ENCODE measurements around the gene F2RL3.
"Not testable (repeated sequence)": the region's sequence is repeated elsewhere in the genome, so short reads cannot be mapped to it uniquely, and the experiment has no call there.

Gene F2RL3

DNA sequence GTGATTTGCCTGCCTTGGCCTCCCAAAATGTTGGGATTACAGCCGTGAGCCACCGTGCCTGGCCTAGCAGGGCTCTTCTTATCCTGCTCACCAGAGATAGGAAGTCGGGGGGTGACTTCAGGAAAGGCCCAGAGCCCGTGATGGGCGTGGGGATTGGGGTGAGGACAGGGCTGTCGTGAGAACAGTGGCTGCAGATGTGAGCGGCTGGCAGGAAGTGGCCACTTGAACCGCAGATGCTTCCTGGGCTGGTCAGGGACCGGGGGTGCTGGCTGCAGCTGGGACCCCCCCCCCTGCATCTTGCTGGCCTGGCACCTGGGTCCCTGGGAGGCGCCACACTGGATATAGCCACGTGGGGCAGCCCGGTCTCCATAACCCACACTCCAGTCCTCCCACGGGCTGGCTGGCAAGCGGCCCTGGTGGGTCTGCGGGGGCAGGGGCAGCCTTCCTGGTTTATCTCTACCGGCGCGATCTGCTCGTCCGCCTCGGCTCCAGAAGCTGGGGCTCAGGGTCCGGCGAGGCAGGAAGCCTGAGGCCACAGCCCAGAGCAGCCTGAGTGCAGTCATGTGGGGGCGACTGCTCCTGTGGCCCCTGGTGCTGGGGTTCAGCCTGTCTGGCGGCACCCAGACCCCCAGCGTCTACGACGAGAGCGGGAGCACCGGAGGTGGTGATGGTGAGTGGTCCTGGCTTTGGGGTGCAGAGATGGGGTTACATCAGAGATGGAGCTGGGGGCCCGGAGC lies at the start of gene F2RL3:
F2RL3 (plus strand) TSS at position 371 of the 737 bp plus-strand sequence; CDS start at position 562, 191 bp downstream.
- peak; percentile 9 for DNase-seq (ENCODE audit: low read depth)

DNA sequence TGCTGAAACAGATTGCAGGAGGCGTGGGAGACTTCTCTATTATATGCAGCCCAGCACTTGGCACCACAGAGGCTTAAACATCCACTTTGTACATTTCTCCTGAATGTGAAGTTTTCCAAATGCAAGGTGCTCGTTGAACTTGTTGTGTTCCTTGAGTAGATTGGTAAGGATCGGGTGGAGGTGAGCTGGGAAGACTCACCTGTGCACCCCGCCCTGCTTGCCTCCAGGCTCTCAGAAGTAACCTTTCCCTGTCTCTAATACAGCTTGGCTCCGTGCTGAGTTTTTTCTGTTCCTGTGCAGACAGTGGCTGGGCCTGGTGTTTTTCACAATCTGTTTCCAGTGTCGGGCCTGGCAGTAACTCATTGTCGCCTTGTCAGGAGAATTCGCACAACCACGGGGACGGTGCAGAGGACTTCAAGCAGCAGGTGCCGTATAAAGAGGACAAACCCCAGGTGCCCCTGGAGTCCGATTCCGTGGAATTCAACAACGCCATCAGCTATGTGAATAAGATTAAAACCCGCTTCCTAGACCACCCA lies 47.3 kb upstream of the F2RL3 start:
- DNase-seq (ENCODE audit: low read depth): no peak

DNA sequence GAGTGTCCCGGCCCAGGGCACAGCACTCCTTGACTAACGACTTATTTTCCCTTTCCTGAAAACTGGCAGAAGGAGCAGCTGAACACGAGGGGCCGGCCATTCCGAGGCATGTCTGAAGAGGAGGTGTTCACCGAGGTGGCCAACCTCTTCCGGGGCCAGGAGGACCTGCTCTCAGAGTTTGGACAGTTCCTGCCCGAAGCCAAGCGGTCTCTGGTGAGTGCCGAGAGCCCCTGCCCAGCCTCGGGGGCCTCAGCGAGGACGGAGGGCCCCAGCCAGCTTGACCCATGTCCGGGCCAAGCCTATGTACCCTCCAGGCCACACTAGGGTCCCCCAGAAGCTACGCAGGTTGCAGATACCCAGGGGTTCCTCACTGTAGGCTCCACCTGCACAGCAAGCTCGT lies 41.9 kb upstream of the F2RL3 start:
- DNase-seq (ENCODE audit: low read depth): no peak

DNA sequence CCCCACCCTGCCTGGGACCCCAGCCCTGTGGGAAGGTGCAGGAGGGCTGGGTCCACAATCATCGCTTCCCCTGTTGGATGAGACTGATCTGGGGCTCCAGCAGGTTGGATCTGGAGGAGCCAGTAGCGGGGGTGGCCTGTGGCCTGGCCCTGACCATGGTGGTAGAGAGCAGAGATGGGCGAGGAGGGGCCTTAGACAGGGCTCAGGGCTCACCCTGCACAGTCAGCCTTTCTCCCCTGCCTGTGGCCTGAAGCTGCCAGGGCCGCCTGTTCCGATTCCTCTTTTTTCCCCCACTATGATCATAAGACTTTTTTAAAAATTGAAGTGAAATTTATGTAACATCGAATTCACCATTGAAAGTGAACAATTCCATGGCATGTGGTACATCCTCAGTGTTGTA lies 41.4 kb upstream of the F2RL3 start:
- no peak for DNase-seq (ENCODE audit: low read depth)

DNA sequence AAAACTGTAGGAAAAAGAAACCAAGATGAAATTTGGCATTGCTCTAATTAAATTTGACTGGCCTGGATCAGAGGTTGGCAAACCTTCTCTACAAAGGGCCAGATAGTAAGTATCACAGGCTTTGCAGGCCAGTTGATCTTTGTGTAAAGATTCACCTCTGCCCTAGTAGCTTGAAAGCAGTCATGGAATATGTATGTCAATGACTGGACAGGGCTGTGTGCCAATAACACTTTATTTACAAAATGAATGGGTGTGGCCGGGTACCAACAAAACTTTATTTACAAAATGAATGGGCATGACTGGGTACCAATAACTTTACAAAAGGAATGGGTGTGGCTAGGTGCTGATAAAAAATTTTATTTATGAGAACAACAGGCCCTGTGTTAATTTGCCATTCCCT lies 39.6 kb upstream of the F2RL3 start:
- DNase-seq (ENCODE audit: low read depth): no peak

DNA sequence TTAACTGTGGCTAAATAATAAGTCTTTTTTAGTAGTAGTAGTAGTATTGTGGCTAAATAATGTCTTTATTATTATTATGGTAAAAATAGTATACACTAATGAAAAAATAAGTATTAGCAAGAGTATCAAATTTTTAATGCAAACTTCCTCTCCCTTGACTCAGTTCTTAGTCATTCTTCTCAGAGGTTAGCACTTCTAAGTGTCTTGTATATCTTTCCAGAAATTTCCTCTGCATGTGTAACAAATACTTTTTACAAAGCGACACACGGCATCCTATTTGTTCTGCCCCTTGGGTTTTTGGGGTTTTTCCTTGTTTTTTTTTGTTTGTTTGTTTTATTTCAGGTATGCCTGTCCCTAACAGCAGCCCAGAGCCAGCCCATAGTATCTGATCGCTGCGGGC lies 38.7 kb upstream of the F2RL3 start:
- no peak for DNase-seq (ENCODE audit: low read depth)

DNA sequence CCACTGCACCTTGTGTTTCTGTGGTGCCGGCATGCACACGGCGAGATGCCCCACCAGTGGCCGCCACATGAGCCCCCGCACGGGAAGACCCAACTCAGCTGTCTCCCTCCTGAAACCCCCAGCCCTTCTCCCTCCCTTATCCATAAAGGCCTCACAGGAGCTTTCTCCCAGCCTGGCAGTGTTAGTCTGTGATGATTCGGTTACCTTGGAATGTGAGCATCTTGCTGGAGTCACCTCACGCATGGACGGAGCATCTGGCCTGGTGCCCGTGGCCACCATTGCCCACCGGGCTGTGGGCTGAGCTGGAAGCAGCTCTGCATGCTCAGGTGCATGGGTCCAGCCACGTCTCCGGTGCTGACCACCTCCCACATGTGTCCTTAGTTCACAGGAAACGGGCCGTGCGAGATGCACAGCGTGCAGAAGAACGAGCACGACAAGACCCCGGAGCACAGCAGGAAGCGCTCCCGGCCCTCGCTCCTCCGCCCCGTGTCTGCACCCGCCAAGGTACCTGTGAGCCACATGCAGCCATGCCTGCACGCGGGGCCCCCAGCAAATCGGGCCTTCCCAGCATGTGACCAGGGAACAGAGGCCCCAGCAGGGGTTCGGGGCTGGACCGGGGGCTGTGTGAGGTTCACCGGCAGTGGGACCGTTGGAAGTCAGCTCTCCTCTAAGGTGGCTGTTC lies 37.6 kb upstream of the F2RL3 start:
- no peak for DNase-seq (ENCODE audit: low read depth)

DNA sequence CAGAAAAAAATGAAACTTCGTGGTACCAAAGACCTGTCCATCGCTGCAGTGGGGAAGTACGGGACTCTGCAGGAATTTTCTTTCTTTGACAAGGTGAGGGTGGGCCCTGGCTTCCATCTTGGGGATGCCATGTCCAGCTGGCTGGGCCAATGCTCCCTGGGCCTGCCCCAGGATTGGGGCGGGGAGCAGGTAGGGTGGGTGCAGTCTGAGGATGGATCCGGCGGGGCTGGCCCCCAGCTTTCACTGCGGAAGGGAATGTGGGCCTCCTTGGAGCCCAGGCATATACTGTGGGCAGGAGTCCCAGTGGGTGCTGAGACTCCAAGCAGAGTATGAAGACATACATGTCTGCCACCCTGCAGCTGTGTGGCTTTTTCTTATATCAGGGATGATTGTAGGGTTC lies 35.7 kb upstream of the F2RL3 start:
- DNase-seq (ENCODE audit: low read depth): no peak

DNA sequence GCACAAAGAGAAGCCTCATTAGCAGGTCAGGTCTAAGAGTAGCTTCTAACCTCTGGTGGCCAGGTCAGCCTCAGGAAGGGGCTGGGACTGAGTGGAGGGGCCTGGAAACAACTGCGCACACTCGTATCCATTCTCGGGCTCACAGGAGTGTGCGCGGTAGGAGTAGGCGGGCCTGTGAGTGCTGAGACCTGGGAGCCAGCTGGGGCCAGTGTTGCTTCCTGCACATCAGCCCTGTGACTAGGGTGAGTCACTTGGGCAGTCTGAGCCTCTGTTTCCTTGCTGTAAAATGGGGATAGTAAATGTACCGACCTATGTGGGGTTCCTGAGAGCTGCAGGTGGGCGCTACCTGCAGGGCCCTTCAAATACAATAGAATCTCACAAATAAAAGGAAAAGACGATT lies 32.7 kb upstream of the F2RL3 start:
- DNase-seq (ENCODE audit: low read depth): no peak

DNA sequence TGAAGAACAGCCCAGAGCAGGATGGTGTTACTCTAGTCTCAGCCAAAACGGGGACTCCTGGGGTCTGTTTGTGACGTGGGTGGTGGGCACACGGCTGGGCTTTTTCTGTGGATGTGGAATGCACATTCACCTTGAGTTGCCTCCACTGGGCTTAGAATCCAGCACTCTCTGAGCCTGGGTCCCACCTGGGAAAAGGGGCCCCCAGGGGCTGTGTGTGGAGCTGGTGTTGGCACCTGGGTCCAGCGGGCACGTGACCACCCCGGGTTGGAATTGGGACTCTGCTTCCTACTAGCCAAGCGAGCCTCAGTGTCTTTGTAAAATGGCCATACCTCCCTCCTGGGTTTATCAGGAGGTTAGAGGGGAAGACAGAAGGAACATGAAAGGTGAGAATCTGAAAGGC lies 29.2 kb upstream of the F2RL3 start:
- DNase-seq (ENCODE audit: low read depth): no peak

DNA sequence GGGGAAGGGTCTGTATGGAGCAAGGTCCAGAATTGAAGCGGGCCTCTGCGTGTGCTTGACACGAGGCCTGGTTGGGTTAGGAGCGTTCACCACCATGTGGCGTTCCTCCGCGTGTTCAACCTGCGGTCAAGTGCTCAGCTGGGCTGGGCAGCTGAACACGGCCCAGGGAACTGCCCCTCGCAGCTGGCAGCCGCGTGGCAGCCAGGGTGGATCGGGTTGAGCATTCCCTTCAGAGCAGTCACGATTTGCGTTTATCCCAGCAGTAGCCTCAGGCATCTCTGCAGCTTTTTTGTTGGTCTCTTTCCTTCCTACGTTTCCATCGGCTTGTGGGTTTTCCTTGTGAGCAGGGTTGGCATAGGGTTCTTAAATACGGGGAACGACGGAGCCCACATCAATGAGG lies 28.7 kb upstream of the F2RL3 start:
- peak; percentile 30 for DNase-seq (ENCODE audit: low read depth)

DNA sequence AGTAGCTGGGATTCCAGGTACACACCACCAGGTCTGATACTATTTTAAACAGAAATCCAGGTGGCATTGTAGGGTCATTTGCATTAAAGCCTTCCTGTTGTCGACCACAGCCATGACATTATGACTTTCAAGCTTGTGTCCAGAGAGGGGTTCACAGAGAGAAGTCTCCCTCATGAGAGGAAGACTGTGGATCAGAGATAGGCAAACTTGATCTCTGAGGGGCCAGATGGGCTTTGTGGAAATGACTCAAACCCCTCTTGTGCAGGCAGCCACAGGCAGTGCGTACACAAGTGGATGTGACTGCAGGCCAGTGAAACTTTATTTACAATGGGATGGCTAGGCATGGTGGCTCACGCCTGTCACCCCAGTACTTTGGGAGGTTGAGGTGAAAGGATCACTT lies 27.8 kb upstream of the F2RL3 start:
- DNase-seq (ENCODE audit: low read depth): no peak

DNA sequence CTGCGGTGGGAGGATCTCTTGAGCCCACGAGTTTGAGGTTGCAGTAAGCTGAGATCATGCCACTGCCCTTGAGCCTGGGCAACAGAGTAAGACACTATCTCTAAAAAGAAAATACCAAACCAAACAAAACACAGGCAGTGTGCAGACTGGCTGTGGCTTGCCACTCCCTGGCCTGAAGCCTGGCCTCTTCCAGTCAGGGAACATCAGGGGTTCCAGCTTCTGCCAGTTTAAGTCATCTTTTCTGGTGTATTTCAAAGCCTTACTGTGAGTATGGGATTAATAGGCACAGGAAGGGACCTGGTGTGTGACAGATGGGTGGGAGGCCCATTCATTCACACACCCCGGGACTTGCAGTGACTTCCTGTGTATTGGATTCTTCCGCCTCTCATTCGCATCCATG lies 27.0 kb upstream of the F2RL3 start:
- no peak for DNase-seq (ENCODE audit: low read depth)

DNA sequence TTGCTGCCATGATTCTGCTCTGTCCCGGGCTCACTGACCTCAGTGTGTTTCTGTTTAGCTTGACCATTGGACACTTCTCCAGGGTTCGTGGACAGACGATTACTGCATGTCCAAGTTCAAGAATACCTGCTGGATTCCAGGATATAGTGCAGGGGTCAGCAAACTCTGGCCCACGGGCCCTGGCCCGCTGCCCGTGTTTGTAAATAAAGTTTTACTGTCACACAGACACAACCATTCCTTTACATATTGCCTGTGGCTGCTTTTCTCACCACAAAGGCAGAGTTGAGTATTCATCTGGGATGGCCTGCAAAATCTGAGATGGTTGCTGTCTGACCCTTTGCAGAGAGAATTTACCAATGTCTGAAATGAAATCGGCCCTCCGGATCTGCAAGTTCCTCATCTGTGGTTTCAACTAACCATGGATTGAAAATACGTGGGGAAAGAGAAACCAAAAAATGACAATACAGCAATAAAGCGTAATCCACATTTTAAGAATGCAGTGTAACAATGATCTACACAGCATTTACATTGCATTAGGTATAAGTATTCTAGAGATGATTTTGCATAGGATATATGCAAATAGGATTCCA lies 25.9 kb upstream of the F2RL3 start:
- DNase-seq (ENCODE audit: low read depth): no peak

DNA sequence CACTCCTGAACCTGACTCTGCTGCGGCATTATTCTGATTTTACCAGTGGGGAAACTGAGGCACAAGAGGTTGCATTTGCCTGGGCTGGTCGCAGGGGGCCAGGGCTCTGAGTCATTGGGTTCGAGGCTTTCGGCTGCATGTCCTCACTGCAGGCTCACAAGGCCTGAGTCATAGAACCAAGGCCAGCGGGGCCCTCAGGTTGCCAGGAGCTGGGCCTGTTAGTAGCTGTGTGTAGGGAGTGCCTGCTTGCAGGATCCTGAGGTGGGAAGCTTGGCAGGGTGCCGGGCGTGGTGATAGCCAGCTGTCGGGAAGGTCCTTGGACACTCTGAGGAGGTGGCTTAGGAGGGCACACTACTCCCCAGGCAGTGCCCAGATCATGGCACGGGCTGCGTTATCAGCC lies 21.6 kb upstream of the F2RL3 start:
- DNase-seq (ENCODE audit: low read depth): no peak

DNA sequence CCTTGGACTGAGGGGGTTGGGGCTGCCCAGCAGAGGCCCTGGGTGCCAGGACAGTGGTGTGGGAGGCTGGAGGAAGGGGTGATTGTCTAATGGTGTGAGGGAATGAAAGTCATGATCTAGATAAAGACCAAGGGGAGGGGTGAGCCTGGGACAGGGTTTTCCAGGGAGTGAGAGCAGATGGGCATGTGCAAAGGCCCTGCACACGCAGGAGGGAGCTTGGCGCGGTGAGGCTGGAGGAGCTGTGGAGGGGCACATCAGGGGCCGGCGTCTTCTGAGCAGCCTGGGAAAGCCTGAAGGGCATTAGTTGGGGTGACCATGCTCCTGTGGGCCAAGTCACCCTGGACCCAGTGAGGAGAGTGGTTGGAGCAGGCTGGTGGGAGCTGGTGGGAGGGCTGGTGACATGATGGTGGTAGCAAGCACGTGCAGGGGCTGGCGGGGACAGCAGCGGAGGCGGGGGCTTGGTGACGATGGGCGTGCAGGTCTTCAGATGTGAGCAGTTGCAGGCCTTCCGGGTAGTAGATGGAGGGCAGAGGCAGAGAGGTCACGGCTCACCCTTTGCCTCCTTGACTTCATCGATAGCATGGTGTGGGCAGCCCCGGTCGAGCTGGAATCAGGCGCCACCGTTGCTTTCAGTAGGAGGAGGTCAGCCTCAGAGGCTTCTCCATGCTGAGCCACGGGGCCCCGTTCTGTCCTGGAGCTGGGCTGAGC lies 20.2 kb upstream of the F2RL3 start:
- no peak for DNase-seq (ENCODE audit: low read depth)

DNA sequence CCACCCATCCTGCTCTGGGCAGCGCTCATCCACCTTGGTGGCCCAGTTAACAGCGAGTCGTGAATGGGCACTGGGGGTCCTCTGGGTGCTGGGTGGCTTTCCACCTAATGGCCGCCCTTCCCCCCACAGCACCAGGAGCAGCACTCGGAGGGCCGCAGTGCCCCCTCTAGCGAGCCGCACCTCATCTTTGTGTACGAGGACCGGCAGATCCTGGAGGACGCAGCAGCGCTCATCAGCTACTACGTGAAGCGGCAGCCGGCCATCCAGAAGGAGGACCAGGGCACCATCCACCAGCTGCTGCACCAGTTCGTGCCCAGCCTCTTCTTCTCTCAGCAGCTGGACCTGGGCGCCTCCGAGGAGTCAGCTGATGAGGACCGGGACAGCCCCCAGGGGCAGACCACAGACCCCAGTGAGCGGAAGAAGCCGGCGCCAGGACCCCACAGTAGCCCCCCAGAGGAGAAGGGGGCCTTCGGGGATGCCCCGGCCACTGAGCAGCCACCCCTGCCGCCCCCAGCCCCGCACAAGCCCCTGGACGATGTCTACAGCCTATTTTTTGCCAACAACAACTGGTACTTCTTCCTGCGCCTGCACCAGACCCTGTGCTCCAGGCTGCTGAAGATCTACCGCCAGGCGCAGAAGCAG lies 19.3 kb upstream of the F2RL3 start:
- no peak for DNase-seq (ENCODE audit: low read depth)

DNA sequence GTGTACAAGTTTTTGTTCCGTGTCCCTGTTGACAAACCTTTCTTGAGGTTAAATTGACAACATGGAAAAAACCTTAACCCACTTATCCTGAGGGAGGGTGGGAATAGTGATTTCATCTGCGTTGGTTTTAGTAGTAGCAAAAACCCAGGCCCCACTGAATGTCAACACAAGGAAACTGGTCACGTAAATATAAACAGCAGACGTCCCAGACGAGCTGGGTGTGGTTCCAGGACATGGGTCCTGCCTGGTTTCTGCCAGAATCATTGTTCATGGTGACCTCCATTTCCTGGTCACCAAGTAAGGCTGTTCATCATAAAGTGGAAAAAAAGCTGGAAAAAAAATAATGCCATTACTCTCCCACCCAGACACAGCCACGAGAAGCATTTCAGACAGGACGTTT lies 16.9 kb upstream of the F2RL3 start:
- DNase-seq (ENCODE audit: low read depth): no peak

DNA sequence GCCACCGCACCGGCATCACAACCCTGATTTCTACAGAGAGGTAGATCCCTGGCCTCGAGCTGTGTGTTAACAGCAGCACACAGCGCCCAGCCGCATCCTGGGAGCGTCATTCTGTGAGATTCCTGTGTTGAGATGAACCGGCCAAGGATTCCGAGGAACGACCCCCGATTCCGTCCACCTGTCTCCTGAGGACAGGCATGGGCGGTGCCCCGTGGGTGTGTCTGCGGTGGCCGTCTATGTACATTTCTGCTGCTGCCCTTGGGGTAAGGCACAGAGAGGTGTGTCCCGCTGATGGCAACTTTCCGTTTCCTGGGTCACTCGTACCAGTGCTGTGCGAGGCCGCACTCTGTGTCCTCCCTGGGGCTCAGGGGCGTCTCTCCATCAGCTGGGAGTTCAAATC lies 16.1 kb upstream of the F2RL3 start:
- DNase-seq (ENCODE audit: low read depth): no peak

DNA sequence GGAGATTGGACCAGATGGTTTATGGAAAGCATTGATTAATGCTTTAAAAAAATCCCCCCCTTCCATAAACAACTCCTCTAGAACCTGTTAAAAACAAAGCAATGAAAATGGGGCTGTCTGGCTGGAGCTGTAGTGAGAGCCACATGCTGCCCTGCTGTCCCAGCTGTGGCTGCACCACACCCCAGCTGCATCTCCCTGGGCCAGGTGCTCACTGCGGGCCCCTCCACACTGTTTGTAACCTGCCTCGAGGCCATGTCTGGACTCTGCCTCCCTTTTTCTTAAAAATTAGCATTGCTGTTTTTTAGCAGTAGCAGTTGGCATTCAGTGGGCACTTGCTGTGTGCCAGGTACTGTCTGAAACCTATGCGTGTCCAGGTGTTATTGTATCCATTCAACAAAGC lies 15.2 kb upstream of the F2RL3 start:
- no peak for DNase-seq (ENCODE audit: low read depth)

DNA sequence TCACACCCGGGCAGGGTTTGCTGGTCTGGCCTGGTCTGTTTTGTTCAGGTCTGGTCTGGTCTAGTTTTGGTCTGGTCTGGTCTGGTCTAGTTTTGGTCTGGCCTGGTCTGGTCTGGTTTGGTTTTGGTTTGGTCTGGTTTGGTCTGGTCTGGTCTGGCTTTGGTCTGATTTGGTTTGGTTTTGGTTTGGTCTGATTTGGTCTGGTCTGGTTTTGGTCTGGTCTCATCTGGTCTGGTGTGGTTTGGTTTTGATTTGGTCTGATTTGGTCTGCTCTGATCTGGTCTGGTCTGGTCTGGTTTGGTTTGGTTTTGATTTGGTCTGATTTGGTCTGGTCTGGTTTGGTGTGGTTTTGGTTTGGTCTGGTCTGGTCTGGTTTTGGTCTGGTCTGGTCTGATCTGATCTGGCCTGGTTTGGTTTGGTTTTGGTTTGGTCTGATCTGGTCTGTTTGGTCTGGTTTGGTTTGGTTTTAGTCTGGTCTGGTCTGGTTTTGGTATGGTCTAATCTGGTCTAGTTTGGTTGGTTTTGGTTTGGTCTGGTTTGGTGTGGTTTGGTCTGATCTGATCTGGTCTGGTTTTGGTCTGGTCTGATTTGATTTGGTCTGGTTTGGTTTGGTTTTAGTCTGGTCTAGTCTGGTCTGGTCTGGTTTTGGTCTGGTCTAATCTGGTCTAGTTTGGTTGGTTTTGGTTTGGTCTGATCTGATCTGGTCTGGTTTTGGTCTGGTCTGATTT lies 14.4 kb upstream of the F2RL3 start:
- DNase-seq (ENCODE audit: low read depth): no peak

DNA sequence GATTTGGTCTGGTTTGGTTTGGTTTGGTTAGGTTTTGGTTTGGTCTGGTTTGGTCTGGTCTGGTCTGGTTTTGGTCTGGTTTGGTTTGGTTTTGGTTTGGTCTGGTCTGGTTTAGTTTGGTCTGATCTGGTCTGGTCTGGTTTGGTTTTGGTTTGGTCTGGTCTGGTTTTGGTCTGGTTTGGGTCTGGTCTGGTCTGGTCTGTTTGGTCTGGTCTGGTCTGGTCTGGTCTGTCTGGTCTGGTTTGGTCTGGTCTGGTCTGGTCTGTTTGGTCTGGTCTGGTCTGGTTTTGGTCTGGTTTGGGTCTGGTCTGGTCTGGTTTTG lies 13.9 kb upstream of the F2RL3 start:
- not testable (repeated sequence) for DNase-seq (ENCODE audit: low read depth)

Measured in GM04503 (cell line).